ENCODE data around the gene PCDHGB1.
"Not testable (repeated sequence)": the region's sequence is repeated elsewhere in the genome, so short reads cannot be mapped to it uniquely, and the experiment has no call there.

The PCDHGB1 gene

DNA sequence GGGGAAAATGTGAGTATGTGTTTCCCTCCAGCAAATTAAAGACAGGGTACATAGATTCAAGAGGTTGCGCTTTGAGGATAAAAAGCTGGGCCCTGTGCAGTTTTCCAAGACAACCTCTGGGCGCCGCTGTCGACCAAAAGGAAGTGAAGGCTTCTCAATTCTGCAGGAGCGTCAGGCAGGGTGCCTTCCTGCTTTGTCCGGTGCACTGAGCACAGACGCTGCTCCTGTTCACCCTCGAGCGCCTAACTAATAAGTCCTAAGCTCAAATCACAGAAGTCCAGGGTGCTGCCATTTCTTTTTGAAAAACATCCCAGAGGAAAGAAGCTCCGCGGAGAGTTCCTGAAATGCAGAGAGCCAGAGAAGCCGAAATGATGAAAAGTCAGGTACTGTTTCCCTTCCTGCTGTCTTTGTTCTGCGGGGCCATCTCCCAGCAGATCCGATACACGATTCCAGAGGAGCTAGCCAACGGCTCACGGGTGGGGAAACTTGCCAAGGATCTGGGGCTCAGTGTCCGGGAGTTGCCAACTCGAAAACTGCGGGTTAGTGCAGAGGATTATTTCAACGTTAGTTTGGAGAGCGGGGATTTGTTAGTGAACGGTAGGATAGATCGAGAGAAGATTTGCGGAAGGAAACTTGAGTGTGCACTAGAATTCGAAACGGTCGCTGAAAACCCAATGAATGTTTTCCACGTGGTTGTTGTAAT is at the start of gene PCDHGB1:
Gene PCDHGB1 (plus strand): TSS at position 183 of the 703 bp plus-strand sequence. CDS start 162 bp downstream, at position 345.
- peak; percentile 26 for DNase-seq

DNA sequence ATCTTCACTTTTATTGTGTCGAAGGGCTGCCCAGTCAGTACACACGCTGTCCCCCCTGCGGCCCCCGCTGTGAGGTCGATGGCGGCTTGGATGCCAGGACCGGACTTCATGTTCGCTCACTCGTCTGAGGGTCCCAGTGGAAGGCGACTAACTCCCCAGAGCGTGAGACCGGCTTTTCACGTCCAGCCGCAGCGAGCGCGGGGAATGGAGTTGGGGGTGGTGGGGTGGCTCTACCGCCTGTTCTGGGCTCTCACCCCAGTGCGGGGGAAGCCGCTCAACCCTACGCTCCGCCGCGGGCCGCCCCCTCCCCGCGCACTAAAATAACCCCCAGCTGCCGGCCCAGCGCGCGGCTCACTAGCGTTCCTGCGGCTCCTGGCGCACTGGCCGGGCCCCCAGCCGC is 46.1 kb upstream of the PCDHGB1 start, which contains the start of gene SLC25A2:
Gene SLC25A2 (minus strand): TSS at position 294 of the 400 bp plus-strand sequence. CDS start 184 bp downstream, at position 110.
- DNase-seq, result no peak

DNA sequence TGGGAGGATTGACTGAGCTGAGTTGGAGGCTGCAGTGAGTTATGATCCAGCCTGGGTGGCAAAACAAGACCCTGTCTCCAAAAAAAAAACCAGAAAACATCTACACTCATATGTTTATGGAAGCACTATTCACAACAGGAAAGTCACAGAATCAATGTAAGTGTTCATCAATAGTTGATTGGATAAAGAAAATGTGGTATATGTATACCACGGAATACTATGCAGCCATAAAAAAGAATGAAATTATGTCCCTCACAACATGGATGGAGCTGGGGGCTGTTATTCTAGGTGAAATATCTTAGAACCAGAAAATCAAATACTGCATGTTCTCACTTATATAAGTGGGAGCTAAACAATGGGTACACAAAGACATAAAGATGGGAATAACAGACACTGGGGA is 43.3 kb upstream of the PCDHGB1 start:
- no peak for DNase-seq

DNA sequence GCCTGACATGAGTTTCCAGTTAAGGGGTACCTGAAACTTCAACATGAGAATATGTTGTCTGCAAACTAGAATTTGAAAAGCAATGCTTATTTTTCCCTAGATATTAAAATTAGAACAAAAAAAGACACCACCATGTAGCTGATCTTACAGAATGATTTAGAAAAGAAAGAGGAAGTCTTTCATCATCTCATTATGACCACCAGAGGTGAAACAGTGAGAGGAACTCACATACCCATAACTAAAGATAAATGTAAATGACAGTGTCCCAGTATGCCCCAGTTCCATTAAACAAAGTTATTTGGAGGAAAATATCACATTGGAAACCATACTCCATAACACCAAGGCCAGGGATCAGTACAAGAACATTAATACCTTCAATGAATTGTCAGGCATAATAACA is 36.2 kb upstream of the PCDHGB1 start:
- no peak for DNase-seq

DNA sequence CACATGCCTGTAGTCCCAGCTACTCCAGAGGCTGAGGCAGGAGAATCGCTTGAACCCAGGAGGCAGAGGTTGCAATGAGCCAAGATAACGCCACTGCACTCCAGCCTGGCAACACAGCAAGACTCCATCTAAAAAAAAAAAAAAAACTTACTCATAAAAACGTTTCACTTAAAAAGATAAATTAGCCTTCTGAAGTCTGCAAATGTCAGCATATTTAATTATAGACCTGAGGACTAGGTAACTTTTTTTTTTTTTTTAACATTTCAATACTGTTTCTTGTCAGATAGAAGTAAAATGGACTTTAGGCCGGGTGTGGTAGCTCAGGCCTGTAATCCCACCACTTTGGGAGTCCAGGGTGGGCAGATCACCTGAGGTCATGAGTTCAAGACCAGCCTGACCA is 32.9 kb upstream of the PCDHGB1 start:
- DNase-seq, result not testable (repeated sequence)

DNA sequence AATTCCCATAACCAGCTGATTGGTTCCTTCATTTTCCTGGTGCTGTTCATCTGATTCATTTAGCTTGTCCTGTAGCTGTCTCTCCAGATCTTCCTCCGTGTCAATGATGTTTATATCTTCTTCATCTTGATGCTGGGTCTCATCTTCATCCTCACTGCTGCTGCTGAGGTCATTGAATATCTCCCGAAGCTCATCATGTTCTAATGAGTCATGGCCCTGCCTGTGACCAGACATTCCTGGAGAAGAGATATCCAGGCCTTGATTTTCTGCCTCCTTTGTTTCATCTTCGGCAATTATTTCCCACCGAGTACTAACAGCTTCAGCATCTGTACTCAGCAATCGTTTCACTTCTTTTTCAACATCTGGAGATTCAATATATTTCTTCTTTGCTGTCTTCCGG is 30.7 kb upstream of the PCDHGB1 start:
- no peak for DNase-seq

DNA sequence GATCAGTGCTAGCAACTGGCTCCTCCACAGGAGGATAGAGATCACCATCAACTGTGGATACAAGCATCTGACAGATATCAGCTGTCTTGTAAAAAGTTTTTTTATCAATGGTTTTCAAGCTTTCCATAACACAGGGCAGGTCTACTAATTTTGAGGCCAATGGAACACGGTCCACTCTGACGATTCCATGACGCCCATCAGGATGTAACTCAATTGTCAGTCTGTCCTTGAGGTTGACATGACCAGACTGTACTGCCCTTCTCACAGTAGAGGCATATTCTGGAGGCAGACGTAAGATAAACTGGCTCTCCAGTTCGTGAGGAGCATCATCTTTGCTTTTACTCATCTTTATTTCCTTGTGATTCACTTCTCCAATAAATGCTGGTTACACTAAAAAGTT is 30.2 kb upstream of the PCDHGB1 start:
- DNase-seq, result no peak

DNA sequence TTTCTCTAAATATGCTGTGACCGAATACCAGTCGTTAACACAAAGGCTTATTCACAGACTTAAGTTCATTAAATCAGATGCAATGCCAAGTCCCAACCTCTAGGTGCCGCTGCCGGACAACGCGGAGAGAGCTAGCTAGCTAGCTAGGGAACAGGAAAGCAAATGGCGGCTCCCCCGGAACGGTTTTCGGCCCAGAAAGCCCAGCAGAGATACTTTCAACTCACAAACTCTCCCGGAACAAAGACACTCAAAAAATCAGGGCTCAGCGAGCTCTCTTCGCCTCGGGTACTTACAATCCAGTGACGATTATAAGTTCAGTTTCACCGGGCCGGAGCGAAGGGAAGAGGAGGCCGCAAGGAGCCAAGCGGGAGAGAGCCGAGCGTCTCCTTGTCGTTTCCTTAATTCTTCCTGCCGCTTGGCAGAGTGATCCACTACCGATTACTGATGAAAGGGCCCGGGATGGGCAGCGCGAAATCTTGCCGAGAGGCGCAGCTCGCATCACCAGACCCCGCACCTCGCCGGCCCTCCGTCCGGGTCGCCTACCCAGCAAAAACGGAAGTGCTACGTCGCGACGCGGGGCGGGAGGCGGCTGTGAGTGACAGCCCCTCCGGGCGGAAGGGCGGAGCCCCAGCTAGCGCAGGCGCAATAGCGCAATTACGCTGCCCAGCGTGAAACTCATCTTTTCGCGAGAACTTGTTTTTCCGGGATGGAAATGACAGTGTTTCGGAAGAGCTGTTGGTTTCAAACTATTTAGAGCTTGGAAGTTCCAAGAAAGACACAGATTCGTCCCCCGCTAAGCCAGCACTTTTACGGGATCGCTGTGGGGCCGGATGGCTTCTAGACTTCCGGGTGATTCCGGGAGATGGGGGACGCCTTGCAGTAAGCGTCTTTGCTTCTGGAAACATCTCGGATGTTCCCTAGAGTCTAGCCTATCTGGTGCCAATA is 29.4 kb upstream of the PCDHGB1 start, which contains the start of gene TAF7:
Gene TAF7 (minus strand): TSS at position 560 of the 945 bp plus-strand sequence. CDS start 740 bp downstream, outside the sequence.
- peak; percentile 93 for DNase-seq

DNA sequence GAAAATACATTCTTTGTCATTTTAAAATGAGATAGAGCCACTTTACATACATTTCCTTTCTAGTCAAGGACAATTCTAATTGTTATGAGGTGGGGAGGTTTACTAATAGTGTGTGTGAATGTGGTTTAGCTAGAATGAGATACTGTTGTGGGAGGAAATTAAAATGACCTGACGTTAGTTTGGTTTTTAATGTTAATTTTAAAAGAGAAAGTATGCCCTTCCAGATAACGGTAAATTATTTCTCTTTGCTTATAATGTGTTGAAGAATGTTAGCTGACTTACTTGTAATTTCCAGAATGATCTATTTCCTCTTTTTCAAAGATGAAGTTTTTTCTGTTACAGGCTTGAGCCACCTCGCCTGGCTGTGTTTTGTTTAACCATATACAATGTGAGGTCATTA is 27.6 kb upstream of the PCDHGB1 start:
- no peak for DNase-seq

DNA sequence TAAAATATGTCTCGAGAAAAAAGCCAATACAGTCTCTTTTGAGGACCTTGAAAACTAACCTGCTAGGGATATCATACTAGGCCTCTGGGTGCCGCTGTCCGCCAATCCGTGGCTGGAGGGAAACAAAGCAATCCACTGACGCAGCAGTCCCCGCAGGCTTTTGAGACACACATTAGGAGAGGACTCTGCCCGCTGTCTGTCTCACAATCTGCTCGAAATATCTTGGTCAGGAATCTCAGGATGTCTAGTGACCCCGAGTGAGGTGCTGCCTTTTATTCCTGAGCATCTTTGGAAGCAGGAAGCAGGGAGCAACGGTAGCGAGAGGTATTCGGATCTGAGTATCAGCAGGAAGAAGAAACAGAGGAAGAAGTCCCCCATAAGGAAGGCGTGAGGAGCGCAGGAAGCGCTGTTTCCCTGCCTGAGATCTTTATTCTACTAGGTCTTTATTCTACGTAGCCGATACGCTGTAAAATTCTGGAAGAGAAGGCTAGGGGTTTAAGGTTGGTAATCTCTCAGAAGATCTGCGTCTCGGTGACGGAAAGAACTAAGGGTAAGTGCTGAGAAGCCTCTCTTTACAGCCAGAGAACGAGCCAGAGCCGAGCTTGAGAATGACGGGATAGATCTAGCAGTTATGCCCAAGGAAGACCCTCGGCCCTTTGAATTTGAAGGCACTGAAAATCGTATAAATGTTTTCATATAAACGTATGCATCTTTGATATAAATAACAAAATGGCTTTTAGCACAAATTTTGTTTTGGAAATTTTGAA is 23.6 kb upstream of the PCDHGB1 start:
- peak; percentile 70 for DNase-seq

DNA sequence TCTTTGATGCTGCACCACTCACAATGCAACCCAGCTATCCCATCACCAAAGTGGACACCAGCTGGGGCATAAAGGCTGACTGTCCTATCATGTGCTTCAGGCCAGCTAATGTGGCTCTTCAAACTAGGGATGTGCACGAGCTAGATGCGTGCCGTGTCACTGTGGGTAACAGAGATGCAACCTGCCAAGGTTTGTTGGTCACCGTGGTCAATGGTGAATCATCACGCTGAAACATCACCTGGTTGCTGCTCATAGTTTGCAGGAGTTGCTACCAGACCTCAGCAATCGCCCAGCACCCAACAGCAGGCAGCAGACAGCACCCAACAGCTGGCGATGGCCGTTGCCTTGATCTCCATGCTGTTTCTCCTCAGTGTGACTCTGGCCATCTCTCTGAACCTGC is 21.7 kb upstream of the PCDHGB1 start:
- no peak for DNase-seq

DNA sequence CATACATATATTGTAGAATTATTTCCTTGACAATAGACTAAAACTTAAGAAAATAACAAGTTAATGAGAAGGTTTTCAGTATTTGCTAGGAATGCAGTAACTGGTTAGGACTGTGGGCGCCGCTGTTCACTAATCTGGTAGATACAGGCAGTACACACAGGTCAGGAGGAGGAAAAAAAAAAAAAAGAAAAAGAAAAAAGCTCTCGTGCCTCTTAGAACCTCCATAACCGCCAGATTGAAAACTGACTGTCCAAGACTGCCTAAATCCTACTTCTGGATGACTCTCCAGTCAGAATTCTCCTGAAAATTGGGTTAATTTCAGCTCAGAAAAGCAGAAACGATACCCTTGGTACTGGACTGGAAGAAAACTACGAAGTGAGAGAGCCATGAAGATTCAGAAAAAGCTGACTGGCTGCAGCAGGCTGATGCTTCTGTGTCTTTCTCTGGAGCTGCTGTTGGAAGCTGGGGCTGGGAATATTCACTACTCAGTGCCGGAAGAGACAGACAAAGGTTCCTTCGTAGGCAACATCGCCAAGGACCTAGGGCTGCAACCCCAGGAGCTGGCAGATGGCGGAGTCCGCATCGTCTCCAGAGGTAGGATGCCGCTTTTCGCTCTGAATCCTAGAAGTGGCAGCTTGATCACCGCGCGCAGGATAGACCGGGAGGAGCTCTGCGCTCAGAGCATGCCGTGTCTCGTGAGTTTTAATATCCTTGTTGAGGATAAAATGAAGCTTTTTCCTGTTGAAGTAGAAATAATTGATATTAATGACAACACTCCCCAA is 19.4 kb upstream of the PCDHGB1 start, which contains the start of gene PCDHGA1:
Gene PCDHGA1 (plus strand): TSS at position 216 of the 782 bp plus-strand sequence.
- peak; percentile 25 for DNase-seq

DNA sequence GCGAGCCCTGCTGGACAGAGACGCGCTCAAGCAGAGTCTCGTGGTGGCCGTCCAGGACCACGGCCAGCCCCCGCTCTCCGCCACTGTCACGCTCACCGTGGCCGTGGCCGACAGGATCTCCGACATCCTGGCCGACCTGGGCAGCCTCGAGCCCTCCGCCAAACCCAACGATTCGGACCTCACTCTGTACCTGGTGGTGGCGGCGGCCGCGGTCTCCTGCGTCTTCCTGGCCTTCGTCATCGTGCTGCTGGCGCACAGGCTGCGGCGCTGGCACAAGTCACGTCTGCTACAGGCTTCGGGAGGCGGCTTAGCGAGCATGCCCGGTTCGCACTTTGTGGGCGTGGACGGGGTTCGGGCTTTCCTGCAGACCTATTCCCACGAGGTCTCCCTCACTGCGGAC is 17.3 kb upstream of the PCDHGB1 start:
- DNase-seq, result not testable (repeated sequence)

DNA sequence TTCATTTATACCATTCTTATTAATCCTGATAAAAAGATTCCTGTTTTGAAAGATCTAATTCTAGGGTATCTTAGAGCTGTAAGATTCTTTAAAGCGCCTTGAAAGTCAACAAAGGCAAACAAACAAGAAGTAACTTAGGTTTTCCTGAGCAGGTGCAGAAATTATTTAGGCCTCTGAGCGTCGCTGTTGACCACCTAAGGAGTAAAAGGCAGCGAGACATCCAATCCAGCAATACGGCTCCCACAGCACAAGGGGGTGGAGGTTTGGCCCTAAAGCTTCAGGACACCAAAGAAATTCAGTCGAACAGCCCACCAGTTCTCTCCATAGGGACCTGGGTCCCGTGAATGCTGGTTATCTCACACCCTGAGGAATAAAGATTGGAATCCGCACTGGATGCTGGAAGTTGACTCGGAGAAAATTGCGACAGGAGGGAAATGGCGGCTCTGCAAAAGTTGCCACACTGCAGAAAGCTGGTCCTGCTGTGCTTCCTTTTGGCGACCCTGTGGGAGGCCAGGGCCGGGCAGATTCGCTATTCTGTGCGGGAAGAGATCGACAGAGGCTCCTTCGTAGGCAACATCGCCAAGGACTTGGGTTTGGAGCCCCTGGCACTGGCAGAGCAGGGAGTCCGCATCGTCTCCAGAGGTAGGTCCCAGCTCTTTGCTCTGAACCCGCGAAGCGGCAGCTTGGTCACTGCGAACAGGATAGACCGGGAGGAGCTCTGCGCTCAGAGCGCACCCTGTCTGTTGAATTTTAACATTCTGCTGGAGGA is 11.2 kb upstream of the PCDHGB1 start, which contains the start of gene PCDHGA2:
Gene PCDHGA2 (plus strand): TSS at position 223 of the 769 bp plus-strand sequence.
- no peak for DNase-seq

DNA sequence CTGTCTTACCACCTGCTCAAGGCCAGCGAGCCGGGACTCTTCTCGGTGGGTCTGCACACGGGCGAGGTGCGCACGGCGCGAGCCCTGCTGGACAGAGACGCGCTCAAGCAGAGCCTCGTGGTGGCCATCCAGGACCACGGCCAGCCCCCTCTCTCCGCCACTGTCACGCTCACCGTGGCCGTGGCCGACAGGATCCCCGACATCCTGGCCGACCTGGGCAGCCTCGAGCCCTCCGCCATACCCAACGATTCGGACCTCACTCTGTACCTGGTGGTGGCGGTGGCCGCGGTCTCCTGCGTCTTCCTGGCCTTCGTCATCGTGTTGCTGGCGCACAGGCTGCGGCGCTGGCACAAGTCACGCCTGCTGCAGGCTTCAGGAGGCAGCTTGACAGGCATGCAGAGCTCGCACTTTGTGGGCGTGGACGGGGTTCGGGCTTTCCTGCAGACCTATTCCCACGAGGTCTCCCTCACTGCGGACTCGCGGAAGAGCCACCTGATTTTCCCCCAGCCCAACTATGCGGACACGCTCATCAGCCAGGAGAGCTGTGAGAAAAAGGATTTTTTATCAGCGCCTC is 9.0 kb upstream of the PCDHGB1 start:
- not testable (repeated sequence) for DNase-seq

DNA sequence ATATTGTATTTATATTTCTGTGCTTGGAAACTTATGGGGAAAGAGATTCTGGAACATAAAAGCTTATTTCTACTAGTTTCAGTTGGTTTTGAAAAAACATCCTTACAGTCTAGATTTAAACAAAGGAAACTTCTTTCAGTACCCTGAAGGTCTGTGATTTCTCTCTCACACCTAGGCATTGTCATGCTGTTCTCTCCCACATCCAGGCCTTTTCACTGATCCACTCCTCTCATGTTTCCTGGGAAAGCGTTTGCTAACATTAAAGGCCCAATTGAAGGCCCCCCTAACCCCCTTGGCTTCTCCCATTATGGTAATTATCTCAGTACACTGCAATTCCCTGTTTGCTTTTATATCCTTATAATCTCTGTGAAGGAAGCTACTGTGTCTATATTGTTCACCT is 7.1 kb upstream of the PCDHGB1 start:
- DNase-seq, result no peak

DNA sequence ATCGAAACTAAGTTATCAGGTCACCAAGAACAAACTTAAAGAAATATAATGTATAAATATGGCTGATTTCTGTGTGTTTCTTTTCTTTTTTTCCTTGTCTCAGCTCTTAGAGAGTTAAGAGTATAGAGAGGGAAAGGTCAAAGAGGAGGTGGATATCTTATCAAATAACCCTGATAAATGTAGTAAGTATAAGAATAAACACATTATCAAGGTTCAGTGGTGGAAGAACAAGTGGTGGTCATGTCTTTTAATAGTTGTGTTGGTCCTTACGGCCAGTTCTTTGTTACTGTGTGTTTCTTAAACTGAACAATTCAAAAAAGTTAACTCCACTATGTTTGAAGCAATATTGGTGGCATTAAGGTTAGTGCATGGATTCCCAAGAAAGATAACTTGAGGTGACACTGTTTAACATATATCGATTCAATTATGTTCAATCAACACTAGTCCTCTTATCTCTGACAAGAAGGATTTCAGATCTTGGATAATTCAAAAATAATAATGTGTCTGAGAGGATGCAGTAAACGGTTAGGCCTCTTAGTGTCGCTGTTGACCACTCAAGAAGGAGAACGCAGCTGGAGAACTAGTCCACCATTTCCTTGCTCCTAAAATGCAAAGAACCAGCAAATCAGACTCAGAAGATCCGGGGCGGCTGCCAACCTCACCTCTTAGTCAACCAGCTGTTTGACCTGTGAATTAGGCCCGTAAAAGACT is 6.5 kb upstream of the PCDHGB1 start, which contains the start of gene PCDHGA3:
Gene PCDHGA3 (plus strand): TSS at position 588 of the 711 bp plus-strand sequence. CDS start 205 bp downstream, outside the sequence.
- no peak for DNase-seq

DNA sequence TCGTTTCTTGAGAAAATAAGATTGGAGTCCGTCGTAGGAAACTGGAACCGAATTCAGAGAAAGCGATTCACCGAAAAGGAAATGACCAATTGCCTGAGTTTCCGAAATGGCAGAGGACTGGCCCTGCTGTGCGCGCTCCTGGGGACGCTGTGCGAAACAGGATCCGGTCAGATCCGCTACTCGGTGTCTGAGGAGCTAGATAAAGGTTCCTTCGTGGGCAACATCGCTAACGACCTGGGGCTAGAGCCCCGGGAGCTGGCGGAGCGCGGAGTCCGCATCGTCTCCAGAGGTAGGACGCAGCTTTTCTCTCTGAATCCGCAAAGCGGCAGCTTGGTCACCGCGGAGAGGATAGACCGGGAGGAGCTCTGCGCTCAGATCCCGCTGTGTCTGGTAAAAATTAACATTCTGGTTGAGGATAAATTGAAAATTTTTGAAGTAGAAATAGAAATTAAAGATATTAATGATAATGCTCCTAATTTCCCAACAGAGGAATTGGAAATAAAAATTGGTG is 5.9 kb upstream of the PCDHGB1 start:
- no peak for DNase-seq

DNA sequence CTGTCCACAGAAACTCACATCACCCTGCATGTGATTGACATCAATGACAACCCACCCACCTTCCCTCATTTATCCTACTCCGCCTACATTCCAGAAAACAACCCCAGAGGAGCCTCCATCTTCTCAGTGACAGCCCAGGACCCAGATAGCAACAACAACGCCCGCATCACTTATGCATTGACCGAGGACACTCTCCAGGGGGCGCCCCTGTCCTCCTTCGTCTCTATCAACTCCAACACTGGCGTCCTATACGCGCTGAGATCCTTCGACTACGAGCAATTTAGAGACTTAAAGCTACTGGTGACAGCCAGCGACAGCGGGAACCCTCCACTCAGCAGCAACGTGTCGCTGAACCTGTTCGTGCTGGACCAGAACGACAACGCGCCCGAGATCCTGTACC is 4.6 kb upstream of the PCDHGB1 start:
- DNase-seq, result no peak

DNA sequence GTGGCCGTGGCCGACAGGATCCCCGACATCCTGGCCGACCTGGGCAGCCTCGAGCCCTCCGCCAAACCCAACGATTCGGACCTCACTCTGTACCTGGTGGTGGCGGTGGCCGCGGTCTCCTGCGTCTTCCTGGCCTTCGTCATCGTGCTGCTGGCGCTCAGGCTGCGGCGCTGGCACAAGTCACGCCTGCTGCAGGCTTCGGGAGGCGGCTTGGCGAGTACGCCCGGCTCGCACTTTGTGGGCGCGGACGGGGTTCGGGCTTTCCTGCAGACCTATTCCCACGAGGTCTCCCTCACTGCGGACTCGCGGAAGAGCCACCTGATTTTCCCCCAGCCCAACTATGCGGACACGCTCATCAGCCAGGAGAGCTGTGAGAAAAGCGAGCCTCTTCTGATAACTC is 3.9 kb upstream of the PCDHGB1 start:
- DNase-seq, result not testable (repeated sequence)

Measured in stimulated activated CD4-positive, alpha-beta T cell treated with anti-CD3 and anti-CD28 coated beads, Interleukin-4, amount 100 ng/mL, for 1 hour (primary cell).